ENCODE measurements around the gene NMU. TPM values are rescaled to one million over a fixed set of nuclear protein-coding genes. Genes with fewer than 3 reads are reported as not detected.

NMU gene
- polyA plus RNA-seq, 1 donor (not counting 4 experiments of a cell fraction or from before 2014, with no cell fraction given), result 12.0 TPM

- Histone ChIP-seq H2AFZ (ENCODE audit: control insufficient read depth, low read length) (no peak overlapping the region), H3K36me3 (ENCODE audit: control insufficient read depth in 2 of 2, extremely low read depth in 1 of 2, insufficient read depth in 2 of 2, low read length in 2 of 2) (no peaks in the 10 kb centered on the region), H3K9me3 (ENCODE audit: control insufficient read depth, low read depth, low read length) (no peaks in the 10 kb centered on the region), H3K27ac (ENCODE audit: control insufficient read depth, insufficient read depth, low read length) (peak overlapping the region; percentile 78), H3K9ac (ENCODE audit: control insufficient read depth, extremely low read depth, insufficient read depth, low read length) (no peak overlapping the region), H3K4me1 (ENCODE audit: control insufficient read depth, extremely low read depth, insufficient read depth, low read length) (peaks cover 47% of the 10 kb centered on the region), H3K27me3 (ENCODE audit: control insufficient read depth, extremely low read depth, insufficient read depth, low read length) (no peaks in the 10 kb centered on the region), H3K4me2 (ENCODE audit: control insufficient read depth, extremely low read depth, insufficient read depth, low read depth, low read length) (peak overlapping the region; percentile 76), H3K4me3 (ENCODE audit: control insufficient read depth in 2 of 3, extremely low read depth in 1 of 3, insufficient read depth in 2 of 3, low read depth in 1 of 3, low read length in 3 of 3) (no peak overlapping the region), H3K9me1 (ENCODE audit: control insufficient read depth, extremely low read depth, insufficient read depth, low read length) (peaks cover 3% of the 10 kb centered on the region), H4K20me1 (ENCODE audit: control insufficient read depth, extremely low read depth, insufficient read depth, low read length) (no peaks in the 10 kb centered on the region), H3K79me2 (ENCODE audit: control insufficient read depth, insufficient read depth, low read length) (peaks cover 11% of the 10 kb centered on the region)
- dilution Hi-C loops (cut with MboI; ENCODE audit: extremely low pct_ligation_motif_present, low sequenced_read_pairs), result no loop called here
- no peak for TF ChIP-seq EZH2 (IDR thresholded peaks at IDR 0.05; ENCODE audit: low read length)
- TF ChIP-seq, protein P1, sequence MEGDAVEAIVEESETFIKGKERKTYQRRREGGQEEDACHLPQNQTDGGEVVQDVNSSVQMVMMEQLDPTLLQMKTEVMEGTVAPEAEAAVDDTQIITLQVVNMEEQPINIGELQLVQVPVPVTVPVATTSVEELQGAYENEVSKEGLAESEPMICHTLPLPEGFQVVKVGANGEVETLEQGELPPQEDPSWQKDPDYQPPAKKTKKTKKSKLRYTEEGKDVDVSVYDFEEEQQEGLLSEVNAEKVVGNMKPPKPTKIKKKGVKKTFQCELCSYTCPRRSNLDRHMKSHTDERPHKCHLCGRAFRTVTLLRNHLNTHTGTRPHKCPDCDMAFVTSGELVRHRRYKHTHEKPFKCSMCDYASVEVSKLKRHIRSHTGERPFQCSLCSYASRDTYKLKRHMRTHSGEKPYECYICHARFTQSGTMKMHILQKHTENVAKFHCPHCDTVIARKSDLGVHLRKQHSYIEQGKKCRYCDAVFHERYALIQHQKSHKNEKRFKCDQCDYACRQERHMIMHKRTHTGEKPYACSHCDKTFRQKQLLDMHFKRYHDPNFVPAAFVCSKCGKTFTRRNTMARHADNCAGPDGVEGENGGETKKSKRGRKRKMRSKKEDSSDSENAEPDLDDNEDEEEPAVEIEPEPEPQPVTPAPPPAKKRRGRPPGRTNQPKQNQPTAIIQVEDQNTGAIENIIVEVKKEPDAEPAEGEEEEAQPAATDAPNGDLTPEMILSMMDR (optimal IDR thresholded peaks at IDR 0.05 in 1 of 3, IDR thresholded peaks at IDR 0.05 in 1 of 3, conservative IDR thresholded peaks at IDR 0.05 in 1 of 3; ENCODE audit: extremely low read depth in 1 of 3, insufficient read depth in 2 of 3, low read length in 3 of 3), result no peak
- peak; percentile 65 for DNase-seq (ENCODE audit: low read depth, low spot score)
- peak; percentile 53 for FAIRE-seq
Measured at GRCh38 chr4:55549888-55550287, 86.2 kb downstream of the NMU start.

GRCh38 chr4:55547918-55548317 is 88.2 kb downstream of the NMU start:
- peak overlapping the region; percentile 93 for H3K9ac ChIP-seq (ENCODE audit: control insufficient read depth, extremely low read depth, insufficient read depth, low read length)
- no peaks in the 10 kb centered on the region for H4K20me1 ChIP-seq (ENCODE audit: control insufficient read depth, extremely low read depth, insufficient read depth, low read length)
- TF ChIP-seq EZH2 (IDR thresholded peaks at IDR 0.05; ENCODE audit: low read length), result no peak
- TF ChIP-seq, protein P1 (optimal IDR thresholded peaks at IDR 0.05 in 1 of 3, IDR thresholded peaks at IDR 0.05 in 1 of 3, conservative IDR thresholded peaks at IDR 0.05 in 1 of 3; ENCODE audit: extremely low read depth in 1 of 3, insufficient read depth in 2 of 3, low read length in 3 of 3), result no peak
- no peaks in the 10 kb centered on the region for H3K9me3 ChIP-seq (ENCODE audit: control insufficient read depth, low read depth, low read length)
- FAIRE-seq (peak; percentile 17), DNase-seq (ENCODE audit: low read depth, low spot score) (no peak)
- peaks cover 54% of the 10 kb centered on the region for H3K4me1 ChIP-seq (ENCODE audit: control insufficient read depth, extremely low read depth, insufficient read depth, low read length)
- H3K9me1 ChIP-seq (ENCODE audit: control insufficient read depth, extremely low read depth, insufficient read depth, low read length), result peaks cover 3% of the 10 kb centered on the region
- dilution Hi-C loops (cut with MboI; ENCODE audit: extremely low pct_ligation_motif_present, low sequenced_read_pairs), result no loop called here
- peak overlapping the region in 2 of 3 experiments; percentile 93 to 95 for H3K4me3 ChIP-seq (ENCODE audit: control insufficient read depth in 2 of 3, extremely low read depth in 1 of 3, insufficient read depth in 2 of 3, low read depth in 1 of 3, low read length in 3 of 3)
- H3K4me2 ChIP-seq (ENCODE audit: control insufficient read depth, extremely low read depth, insufficient read depth, low read depth, low read length), result peak overlapping the region; percentile 88
- H3K36me3 ChIP-seq (ENCODE audit: control insufficient read depth in 2 of 2, extremely low read depth in 1 of 2, insufficient read depth in 2 of 2, low read length in 2 of 2), result no peaks in the 10 kb centered on the region
- no peaks in the 10 kb centered on the region for H3K27me3 ChIP-seq (ENCODE audit: control insufficient read depth, extremely low read depth, insufficient read depth, low read length)
- H3K27ac ChIP-seq (ENCODE audit: control insufficient read depth, insufficient read depth, low read length), result peak overlapping the region; percentile 94
- peak overlapping the region; percentile 77 for H2AFZ ChIP-seq (ENCODE audit: control insufficient read depth, low read length)
- H3K79me2 ChIP-seq (ENCODE audit: control insufficient read depth, insufficient read depth, low read length), result peaks cover 31% of the 10 kb centered on the region
